DMS114 treated with DMSO at 0.1 percent for 48 hours (cell line): ENCODE results near the gene GRIN2A.

ENCODE experiments used
- DNase-seq: peaks from one replicate; lab custom pipeline; 2025; ENCODE audit not compliant: unreplicated experiment; lab: John Stamatoyannopoulos, UW

The GRIN2A gene

DNA sequence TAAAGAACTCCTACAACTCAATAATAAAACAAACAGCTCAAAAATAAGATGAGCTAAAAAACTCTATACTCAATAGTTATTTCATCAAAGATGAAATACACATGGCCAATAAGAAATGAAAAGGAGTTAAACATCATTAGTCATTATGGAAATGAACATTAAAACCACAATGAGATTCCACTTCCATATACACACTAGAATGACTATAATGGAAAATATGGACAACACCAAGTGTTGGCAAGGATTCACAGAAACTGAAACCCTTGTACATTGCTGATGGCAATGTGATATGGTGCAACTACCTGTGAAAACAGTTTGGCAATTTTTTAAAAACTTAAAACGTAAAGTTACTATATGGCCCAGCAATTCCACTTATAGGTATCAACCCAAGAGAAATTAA is 91.4 kb downstream of the GRIN2A start:
- no peak for DNase-seq

GRCh38 chr16:10088380-10088793 is 93.8 kb downstream of the GRIN2A start:
- no peak for DNase-seq

DNA sequence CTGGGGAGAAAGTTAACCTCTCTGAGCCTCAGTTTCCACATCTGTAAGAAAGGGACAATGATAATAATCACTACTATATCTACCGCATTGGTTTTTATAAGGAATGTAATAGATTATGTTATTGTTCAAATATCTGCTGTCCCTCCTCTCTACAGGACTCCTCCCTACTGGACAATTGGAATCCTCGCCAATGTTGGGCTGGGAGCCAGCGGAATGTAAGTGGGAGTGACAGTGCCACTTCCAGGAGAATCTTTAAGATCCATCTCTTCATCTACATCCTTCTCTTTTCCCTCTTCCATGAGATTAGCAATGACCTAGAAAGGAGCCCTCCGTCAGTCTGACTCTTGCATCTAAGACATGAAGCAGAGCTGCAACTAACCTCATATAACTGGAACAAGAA is 95.1 kb downstream of the GRIN2A start:
- no peak for DNase-seq

- DNase-seq: no peak
Observed at GRCh38 chr16:10086620-10087019, 95.6 kb downstream of the GRIN2A start.

GRCh38 chr16:10085078-10085798 is 97.0 kb downstream of the GRIN2A start:
- DNase-seq: no peak

- no peak for DNase-seq
Observed at GRCh38 chr16:10083301-10083700, 98.9 kb downstream of the GRIN2A start.

- no peak for DNase-seq
Observed at GRCh38 chr16:10081201-10081940, 100.9 kb downstream of the GRIN2A start.

- DNase-seq: no peak
Observed at GRCh38 chr16:10080051-10080772, 102.0 kb downstream of the GRIN2A start.

GRCh38 chr16:10078541-10078949 is 103.7 kb downstream of the GRIN2A start:
- no peak for DNase-seq

DNA sequence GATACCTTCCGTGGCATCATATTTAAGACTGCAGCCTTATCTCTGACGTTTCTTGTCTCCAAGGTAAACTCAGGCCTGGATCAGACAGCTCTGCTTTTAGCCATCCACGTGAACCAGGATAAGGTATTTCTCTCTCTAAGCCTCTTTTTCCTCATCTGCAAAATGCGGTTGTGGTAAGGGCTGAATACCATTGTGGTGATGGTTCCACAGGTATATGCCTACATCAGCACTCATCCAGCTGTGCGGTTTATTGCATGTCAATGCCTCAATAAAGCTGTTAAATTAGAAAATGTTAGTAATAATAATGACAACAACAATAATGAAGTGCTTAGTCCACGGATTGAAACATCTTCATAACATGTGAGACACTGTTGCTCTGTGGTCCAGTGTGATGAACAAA is 104.4 kb downstream of the GRIN2A start:
- DNase-seq: no peak

- no peak for DNase-seq
Observed at GRCh38 chr16:10076037-10076436, 106.2 kb downstream of the GRIN2A start.

DNA sequence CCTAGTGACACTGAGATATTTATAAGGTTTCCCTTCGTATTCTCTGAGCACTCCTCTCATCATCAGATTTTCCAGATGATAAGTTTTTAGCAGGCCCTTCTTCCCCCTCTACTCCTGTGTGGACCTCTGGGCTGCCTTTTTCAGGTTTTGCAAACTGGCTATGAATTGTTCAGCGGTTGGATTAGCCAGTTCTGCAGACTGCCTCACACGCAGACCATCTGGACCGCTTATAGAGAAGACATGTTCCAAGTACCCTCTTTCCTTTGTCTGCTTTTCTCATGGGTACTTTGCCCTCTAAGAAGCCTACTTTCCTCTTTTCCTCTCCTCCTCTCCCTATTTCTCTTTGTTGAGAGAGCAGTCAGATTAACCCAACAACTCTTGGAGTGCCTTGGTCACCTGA is 111.6 kb downstream of the GRIN2A start:
- no peak for DNase-seq

- no peak for DNase-seq
Observed at GRCh38 chr16:10069374-10069773, 112.9 kb downstream of the GRIN2A start.

DNA sequence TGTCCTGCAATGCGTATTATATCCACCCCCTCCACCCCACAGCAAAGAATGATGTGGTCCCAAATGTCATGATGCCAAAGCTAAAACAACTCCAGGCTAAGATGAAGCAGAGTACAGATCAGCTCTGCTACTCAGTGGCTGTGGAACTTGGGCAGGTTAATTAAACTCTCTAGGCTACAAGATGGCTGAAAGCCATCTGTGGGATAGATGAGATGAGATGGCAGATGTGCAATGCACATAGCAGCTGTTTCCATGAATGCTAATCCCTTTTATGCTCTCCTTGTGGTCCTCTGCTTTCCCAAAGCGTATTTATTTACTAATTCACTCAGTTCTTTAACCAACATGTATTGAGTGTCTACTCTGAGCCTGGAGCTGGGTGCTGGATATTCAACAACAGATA is 114.4 kb downstream of the GRIN2A start:
- DNase-seq: no peak

DNA sequence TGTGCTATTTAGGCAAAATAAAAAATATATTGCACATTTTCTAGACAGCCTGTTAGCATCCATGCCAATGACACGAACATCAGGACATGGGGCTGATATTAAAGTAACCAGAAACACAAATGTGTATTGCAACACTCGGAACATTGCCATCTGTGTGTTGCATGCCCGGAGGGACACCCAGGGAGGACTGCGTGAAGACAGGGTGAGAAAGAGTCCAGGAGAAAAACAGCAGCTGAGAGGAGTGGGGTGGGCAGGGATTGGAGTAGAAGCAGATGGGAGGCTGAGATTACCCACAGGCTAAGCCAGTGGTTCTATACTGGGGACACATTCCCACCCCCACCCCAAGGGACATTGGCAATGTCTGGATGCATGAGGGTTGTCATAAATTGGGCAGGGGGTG is 114.8 kb downstream of the GRIN2A start:
- DNase-seq: no peak

DNA sequence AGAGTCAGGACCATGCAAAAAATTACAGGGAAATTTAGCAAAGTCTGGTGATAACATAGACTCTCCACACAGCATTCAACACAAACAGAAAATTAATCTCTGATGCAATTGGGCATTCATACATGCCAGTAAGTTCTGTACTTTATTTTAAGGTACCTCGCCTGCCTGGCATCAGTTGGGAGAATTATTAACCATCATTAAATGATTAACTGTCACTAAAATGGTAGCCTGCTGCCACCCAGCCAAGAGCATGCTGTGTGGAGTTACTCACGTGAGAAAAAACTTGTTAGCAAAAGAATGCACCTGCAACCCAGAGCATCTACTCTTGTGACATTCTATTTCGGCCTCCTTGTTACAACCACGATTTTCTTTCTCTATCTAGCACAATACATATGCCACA is 117.2 kb downstream of the GRIN2A start:
- no peak for DNase-seq

DNA sequence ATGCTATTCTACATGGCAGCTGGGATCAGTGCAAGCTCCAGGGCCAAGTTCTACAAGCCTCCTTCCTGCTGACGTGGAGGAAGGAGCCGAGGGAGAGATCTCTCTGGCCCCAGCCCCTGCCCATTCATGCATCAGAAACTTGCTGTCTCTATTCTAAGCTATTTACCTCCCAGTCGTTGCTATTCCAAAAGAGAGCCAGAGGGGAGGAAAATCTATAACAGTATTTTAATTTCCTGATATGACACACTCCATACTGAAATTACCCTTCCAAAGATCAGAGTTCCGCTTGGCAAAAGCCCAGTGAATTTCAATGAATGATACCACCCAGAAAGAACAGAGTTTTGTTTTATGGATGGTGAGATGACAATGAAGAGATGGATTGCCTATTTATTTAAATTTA is 133.4 kb downstream of the GRIN2A start:
- no peak for DNase-seq

- DNase-seq: no peak
Observed at GRCh38 chr16:10045947-10046346, 136.3 kb downstream of the GRIN2A start.

DNA sequence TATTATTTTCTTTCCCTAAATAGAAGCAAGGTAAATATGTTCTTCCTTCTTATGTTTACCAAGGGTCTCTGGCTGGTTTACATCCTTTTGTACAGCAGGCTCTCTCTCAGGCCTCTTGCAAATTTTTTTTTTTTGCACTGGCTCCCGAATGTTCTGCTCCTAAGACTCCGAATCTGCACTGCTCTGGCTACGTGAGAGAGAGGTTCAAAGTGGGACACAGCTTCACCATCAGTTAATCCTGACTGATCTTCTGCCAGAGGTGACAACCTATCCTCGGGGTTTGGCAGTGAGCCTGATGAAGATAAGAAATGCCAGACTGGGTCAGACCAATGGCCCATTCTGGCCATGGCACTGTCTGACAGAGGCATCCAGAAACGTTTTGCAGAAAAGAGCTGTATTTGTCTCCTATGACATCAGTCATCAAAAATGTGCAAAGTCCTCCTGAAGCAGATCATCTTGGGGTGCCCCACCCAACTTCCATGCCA is 136.9 kb downstream of the GRIN2A start:
- DNase-seq: no peak

DNA sequence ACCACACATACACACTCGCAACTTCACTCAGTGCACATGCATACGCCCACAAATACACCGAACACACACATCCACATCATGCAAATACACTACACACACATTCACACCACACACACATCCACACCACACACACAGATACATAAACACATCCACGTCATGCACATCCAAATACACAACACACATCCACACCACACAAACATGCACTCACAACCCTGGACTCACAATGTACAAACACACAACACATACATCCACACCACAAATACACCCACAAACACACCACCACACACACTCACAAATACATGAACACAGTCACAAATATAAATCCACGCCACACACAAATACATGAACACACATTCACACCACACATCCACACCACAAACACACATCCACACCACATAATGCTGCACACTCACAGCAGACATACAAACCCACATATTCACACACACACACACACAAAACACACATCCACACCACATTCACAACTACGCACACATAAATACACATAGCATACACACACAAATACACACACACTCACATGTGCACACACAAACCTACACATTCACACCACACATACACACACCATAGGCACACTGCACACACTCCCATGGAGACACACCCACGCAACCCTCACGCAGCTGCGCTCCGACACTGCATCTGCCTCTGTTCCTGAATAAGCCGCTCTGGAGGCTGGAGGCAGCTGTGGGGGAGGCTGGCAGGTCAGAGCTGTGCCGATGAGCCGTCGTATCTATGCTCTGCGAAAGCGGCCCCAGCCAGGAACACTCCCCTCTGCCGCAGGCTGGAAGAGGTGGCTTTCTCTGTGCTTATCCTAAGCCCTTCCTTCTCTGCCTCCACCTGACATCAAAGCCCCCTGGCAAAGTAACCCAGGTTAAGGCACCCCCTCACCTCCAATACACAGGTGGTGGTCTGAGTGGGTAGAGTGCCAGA is 141.8 kb downstream of the GRIN2A start:
- DNase-seq: no peak
